Activated B cell treated with CpG ODN at 0.5 μM for 24 hours (primary cell): ENCODE data around the gene GRIP2. TPM values are rescaled to one million over a fixed set of nuclear protein-coding genes. Genes with fewer than 3 reads are reported as not detected.
A peak's percentile ranks its signal among the peaks of the same experiment; 100 is the strongest.

ENCODE experiments used
- ATAC-seq: fragments of 200-7000 bp; cut with Tn5 transposase; one replicate; pipeline ENCODE4 v1.10.0; 2021; ENCODE audit warnings: low read depth, mild to moderate bottlenecking, moderate library complexity
- CTCF ChIA-PET: fragments of 350-600 bp; sonication (Branson Sonifier 250); formaldehyde crosslinking; loops from one replicate; lab custom pipeline; 2021; ENCODE audit warnings: antibody characterized with exemption; lab: Charles Lee
- POLR2A ChIA-PET: fragments of 350-600 bp; sonication (Branson Sonifier 250); formaldehyde crosslinking; loops from one replicate; lab custom pipeline; 2021; ENCODE audit warnings: antibody characterized with exemption; lab: Charles Lee
- DNase-seq: peaks from one replicate; pipeline ENCODE4 v3.0.0; 2022
- H3K27ac Mint-ChIP-seq: one replicate; pipeline ENCODE4 v1.8.0; 2020; ENCODE audit warnings: mixed read lengths
- H3K27me3 Mint-ChIP-seq: one replicate; pipeline ENCODE4 v1.8.0; 2021; ENCODE audit warnings: mixed read lengths
- H3K36me3 Mint-ChIP-seq: one replicate; pipeline ENCODE4 v1.8.0; 2021; ENCODE audit warnings: low read depth, mixed read lengths
- H3K4me1 Mint-ChIP-seq: one replicate; pipeline ENCODE4 v1.8.0; 2021; ENCODE audit warnings: mixed read lengths
- H3K4me3 Mint-ChIP-seq: one replicate; pipeline ENCODE4 v1.8.0; 2020; ENCODE audit warnings: mild to moderate bottlenecking, mixed read lengths
- H3K9me3 Mint-ChIP-seq: one replicate; pipeline ENCODE4 v1.8.0; 2020; ENCODE audit warnings: mixed read lengths
- CTCF ChIP-seq: fragments of 200-600 bp; IDR thresholded peaks from one replicate; pipeline ENCODE4 v1.8.0; 2022; ENCODE audit warnings: antibody characterized with exemption, mild to moderate bottlenecking
- intact Hi-C: fragments of 100-400 bp; cut with micrococcal nuclease; formaldehyde crosslinking; loops from one replicate; pipeline ENCODE4 v1.15.1; 2024
- total RNA-seq: library from RNA; stranded (reverse); gene quantifications from 2 replicates; pipeline ENCODE4 v1.2.3, GENCODE V29; 2022

Gene GRIP2
- total RNA-seq, 1 donor from 2014 or later, result not detected

GRCh38 chr3:14473411-14473891 lies 66.7 kb downstream of the GRIP2 start:
- ChIA-PET CTCF (interaction anchor here (2.0 kb wide), 1 partner anchor 212 kb away, joined by 5 read pairs; no protein-coding TSS in a partner anchor), POLR2A (no interaction called here)
- Mint-ChIP-seq H3K9me3 (no peaks in the 10 kb centered on the region), H3K27me3 (no peaks in the 10 kb centered on the region), H3K27ac (no peak overlapping the region), H3K36me3 (peaks cover 88% of the 10 kb centered on the region), H3K4me1 (peaks cover 3% of the 10 kb centered on the region), H3K4me3 (no peak overlapping the region)
- intact Hi-C loops, result no loop called here
- TF ChIP-seq CTCF, result no peak
- no peak for ATAC-seq
- DNase-seq, result no peak

GRCh38 chr3:14472471-14473351 lies 67.4 kb downstream of the GRIP2 start:
- ChIA-PET CTCF (interaction anchor here (2.0 kb wide), 1 partner anchor 211 kb away, joined by 5 read pairs; no protein-coding TSS in a partner anchor), POLR2A (no interaction called here)
- intact Hi-C loops, result no loop called here
- Mint-ChIP-seq H3K4me1 (peaks cover 7% of the 10 kb centered on the region), H3K27ac (no peak overlapping the region), H3K9me3 (no peaks in the 10 kb centered on the region), H3K36me3 (peaks cover 88% of the 10 kb centered on the region), H3K27me3 (no peaks in the 10 kb centered on the region), H3K4me3 (no peak overlapping the region)
- TF ChIP-seq CTCF, result no peak
- DNase-seq, result no peak
- ATAC-seq, result peak; percentile 42

- Mint-ChIP-seq H3K27me3 (no peaks in the 10 kb centered on the region), H3K4me3 (no peak overlapping the region), H3K36me3 (peaks cover 88% of the 10 kb centered on the region), H3K27ac (no peak overlapping the region), H3K4me1 (peaks cover 7% of the 10 kb centered on the region), H3K9me3 (no peaks in the 10 kb centered on the region)
- CTCF ChIA-PET, result interaction anchor here (2.0 kb wide), 1 partner anchor 210 kb away, joined by 5 read pairs; no protein-coding TSS in a partner anchor
- DNase-seq (no peak), ATAC-seq (no peak)
- POLR2A ChIA-PET, result no interaction called here
- intact Hi-C loops, result no loop called here
- no peak for TF ChIP-seq CTCF
Measured at GRCh38 chr3:14471690-14472089, 68.5 kb downstream of the GRIP2 start.

- intact Hi-C loops, result no loop called here
- TF ChIP-seq CTCF, result no peak
Measured at GRCh38 chr3:14471016-14471415, 69.1 kb downstream of the GRIP2 start.

GRCh38 chr3:14470461-14470860 lies 69.7 kb downstream of the GRIP2 start:
- H3K36me3 Mint-ChIP-seq, result peaks cover 84% of the 10 kb centered on the region
- no peak overlapping the region for H3K4me3 Mint-ChIP-seq
- TF ChIP-seq CTCF, result no peak
- DNase-seq (no peak), ATAC-seq (no peak)
- ChIA-PET CTCF (interaction anchor here (0.8 to 1.1 kb wide), 2 partner anchors 206 to 210 kb away, joined by 3 read pairs; no protein-coding TSS in a partner anchor), POLR2A (no interaction called here)
- H3K4me1 Mint-ChIP-seq, result peaks cover 7% of the 10 kb centered on the region
- no peak overlapping the region for H3K27ac Mint-ChIP-seq
- intact Hi-C loops, result no loop called here
- H3K9me3 Mint-ChIP-seq, result no peaks in the 10 kb centered on the region
- H3K27me3 Mint-ChIP-seq, result no peaks in the 10 kb centered on the region

More at GRCh38 chr3:14471016-14471415, 69.1 kb downstream of the GRIP2 start:
- ATAC-seq (no peak), DNase-seq (no peak)
- Mint-ChIP-seq H3K27me3 (no peaks in the 10 kb centered on the region), H3K4me3 (no peak overlapping the region), H3K9me3 (no peaks in the 10 kb centered on the region), H3K27ac (no peak overlapping the region), H3K4me1 (peaks cover 7% of the 10 kb centered on the region), H3K36me3 (peaks cover 86% of the 10 kb centered on the region)
- POLR2A ChIA-PET, result no interaction called here
- CTCF ChIA-PET, result interaction anchor here (0.8 to 1.1 kb wide), 2 partner anchors 206 to 211 kb away, joined by 3 read pairs; no protein-coding TSS in a partner anchor
